BE2C (cell line): ENCODE data around the gene CELA3A. TPM values are rescaled to one million over a fixed set of nuclear protein-coding genes. Genes with fewer than 3 reads are reported as not detected.

Source experiments
- DNase-seq: peaks from one replicate; pipeline ENCODE4 v3.0.0-alpha.2; 2020
- H3K27me3 ChIP-seq: fragments of 250-450 bp; sonication (Bioruptor Pico); 2 replicates; pipeline ENCODE4 v1.5.1; 2020; ENCODE audit warnings: mild to moderate bottlenecking
- H3K36me3 ChIP-seq: fragments of 250-450 bp; sonication (Bioruptor Pico); 2 replicates; pipeline ENCODE4 v1.5.1; 2020; ENCODE audit warnings: mild to moderate bottlenecking
- H3K4me1 ChIP-seq: fragments of 250-450 bp; sonication (Bioruptor Pico); 2 replicates; pipeline ENCODE4 v1.5.1; 2020
- H3K4me3 ChIP-seq: 2 replicates; pipeline ENCODE4 v1.5.1; 2011; ENCODE audit warnings: low read depth, low read length
- H3K9me3 ChIP-seq: fragments of 250-450 bp; sonication (Bioruptor Pico); 2 replicates; pipeline ENCODE4 v1.5.1; 2020
- polyA plus RNA-seq: library from polyadenylated mRNA; unstranded; fragments of >200 nt; gene quantifications from one replicate; pipeline ENCODE4 v1.2.1, GENCODE V29; 2012; ENCODE audit warnings: low read depth, missing spikeins; ENCODE audit not compliant: insufficient read length, insufficient read depth
- TF ChIP-seq, protein P1 (sequence below): IDR thresholded peaks from 2 replicates; pipeline ENCODE4 v1.5.1; 2012; ENCODE audit warnings: mild to moderate bottlenecking, low read depth, low read length

CELA3A gene, protein sequence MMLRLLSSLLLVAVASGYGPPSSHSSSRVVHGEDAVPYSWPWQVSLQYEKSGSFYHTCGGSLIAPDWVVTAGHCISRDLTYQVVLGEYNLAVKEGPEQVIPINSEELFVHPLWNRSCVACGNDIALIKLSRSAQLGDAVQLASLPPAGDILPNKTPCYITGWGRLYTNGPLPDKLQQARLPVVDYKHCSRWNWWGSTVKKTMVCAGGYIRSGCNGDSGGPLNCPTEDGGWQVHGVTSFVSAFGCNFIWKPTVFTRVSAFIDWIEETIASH
- polyA plus RNA-seq: not detected

DNA sequence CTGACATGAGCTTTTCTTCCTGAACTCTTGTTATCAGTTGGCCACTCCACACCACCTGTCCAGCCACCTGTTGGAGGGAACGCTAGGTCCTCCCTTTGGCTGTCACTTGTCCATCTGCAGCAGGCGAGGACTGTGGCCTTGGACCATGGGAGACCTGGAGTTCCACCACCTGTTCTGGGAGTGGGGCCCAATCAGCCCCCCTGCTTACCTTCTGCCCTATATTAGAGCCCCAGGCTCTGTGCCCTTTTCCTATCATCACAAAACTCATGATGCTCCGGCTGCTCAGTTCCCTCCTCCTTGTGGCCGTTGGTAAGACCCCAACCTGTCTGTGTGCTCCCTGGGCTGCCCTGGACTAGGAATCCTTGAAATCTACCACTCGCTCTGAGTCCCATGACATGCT is at the start of gene CELA3A:
Gene CELA3A (plus strand): TSS at position 249 of the 400 bp plus-strand sequence. CDS start 18 bp downstream, at position 267.
- Histone ChIP-seq H3K27me3 (no peaks in the 10 kb centered on the region), H3K9me3 (no peaks in the 10 kb centered on the region), H3K4me1 (no peaks in the 10 kb centered on the region), H3K36me3 (no peaks in the 10 kb centered on the region), H3K4me3 (no peak within 1 kb of the TSS)
- DNase-seq: no peak
- TF ChIP-seq, protein P1, sequence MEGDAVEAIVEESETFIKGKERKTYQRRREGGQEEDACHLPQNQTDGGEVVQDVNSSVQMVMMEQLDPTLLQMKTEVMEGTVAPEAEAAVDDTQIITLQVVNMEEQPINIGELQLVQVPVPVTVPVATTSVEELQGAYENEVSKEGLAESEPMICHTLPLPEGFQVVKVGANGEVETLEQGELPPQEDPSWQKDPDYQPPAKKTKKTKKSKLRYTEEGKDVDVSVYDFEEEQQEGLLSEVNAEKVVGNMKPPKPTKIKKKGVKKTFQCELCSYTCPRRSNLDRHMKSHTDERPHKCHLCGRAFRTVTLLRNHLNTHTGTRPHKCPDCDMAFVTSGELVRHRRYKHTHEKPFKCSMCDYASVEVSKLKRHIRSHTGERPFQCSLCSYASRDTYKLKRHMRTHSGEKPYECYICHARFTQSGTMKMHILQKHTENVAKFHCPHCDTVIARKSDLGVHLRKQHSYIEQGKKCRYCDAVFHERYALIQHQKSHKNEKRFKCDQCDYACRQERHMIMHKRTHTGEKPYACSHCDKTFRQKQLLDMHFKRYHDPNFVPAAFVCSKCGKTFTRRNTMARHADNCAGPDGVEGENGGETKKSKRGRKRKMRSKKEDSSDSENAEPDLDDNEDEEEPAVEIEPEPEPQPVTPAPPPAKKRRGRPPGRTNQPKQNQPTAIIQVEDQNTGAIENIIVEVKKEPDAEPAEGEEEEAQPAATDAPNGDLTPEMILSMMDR: no peak

DNA sequence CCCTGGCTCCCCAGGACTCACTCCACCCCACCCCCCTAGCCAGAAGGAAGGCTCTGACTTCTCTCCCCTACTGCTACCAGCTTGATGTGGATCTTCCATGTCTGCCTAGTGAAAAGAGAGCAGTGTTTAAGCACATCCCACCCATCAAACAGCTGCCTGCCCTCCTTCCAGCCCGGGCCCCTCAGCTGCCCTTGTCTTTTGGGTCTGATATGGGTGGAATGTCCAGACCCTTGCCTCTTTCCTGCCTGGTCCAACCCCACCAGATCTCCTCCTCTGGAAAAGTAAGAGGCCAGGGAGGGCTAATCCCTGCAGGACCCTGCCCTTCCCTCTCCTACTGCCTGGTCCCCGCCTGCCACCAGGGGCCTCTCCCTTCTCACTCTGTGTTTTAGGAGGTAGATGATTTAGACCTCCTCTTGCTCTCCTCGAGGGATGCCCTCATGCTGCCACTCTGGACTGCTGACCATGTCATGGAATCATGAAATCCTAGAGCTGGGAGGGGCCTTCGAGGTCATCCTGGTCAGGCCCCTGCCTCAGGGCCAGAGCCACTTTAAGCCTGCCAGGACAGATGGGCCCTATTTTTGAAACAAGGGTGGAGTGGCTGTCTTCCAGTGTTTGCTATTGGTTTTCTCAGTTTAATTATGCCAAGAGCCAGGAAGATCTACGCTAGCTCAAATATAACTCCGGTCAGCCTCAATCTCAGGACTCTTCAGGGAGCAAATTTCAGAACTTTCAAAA is 48.5 kb upstream of the CELA3A start:
- no peak for DNase-seq
- no peaks in the 10 kb centered on the region for H3K27me3 ChIP-seq
- H3K9me3 ChIP-seq: no peaks in the 10 kb centered on the region
- H3K4me3 ChIP-seq: no peak overlapping the region
- peaks cover 7% of the 10 kb centered on the region for H3K4me1 ChIP-seq
- TF ChIP-seq, protein P1: no peak
- no peaks in the 10 kb centered on the region for H3K36me3 ChIP-seq

DNA sequence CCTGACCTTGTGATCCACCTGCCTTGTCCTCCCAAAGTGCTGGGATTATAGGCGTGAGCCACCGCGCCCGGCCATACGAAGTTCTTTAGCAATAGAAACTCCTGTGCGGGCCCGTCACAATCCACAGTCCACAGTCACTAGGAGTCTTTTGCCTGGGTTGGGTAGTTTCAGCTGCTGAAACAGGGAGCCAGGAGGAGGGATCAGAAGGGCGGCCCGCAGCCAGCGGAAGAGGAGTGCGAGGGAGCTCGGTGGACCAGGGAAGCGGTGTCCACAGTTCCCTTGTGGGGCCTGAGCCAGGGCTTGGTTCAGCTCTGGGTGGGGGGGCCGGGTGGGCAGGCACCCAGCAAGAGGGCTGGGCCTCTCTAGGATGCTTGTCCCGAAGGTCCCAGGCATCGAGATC is 46.4 kb upstream of the CELA3A start:
- no peak for DNase-seq
- TF ChIP-seq, protein P1: no peak
- Histone ChIP-seq H3K4me3 (no peak overlapping the region), H3K9me3 (no peaks in the 10 kb centered on the region), H3K27me3 (no peaks in the 10 kb centered on the region), H3K36me3 (no peaks in the 10 kb centered on the region), H3K4me1 (peaks cover 7% of the 10 kb centered on the region)

DNA sequence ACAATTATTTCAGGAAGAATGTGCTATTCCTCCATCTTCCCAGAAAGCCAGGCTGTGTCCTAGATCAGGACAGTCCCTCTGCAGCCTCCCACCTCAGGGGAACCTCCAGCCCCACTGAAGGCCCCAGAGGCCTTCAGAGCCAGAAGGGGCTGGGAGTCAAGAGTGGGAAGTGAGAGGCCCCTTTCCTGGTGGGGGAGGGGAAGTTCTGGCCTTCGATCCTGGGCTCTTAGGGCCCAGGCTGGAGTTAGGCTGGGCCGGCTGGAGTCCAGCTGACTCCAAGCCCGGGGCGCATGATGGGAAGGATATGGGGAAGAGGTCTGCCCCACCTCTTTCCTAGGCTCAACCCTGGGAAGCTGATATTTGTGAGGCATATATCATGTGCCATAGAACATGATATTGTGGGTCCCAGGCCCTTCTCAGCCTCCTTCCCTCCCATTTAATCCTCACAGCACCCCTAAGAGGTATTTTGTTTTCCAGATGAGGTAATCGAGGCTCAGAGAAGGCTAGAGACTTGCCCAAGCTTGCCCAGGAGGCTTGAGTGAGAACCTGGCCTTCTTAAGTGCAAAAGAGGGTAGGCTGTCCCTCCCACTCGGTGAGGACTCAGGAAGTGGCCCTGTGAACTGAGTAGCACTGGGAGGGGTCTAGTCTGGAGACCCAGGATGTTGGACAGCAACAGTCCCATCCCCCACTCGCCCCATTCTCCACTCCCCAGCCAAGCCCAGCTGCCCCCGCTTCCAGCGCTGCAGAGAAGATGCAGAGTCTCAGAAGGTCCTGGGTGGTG is 45.8 kb upstream of the CELA3A start:
- H3K4me1 ChIP-seq: peaks cover 7% of the 10 kb centered on the region
- TF ChIP-seq, protein P1: no peak
- H3K27me3 ChIP-seq: no peaks in the 10 kb centered on the region
- H3K36me3 ChIP-seq: no peaks in the 10 kb centered on the region
- no peak for DNase-seq
- H3K9me3 ChIP-seq: no peaks in the 10 kb centered on the region
- H3K4me3 ChIP-seq: no peak overlapping the region

DNA sequence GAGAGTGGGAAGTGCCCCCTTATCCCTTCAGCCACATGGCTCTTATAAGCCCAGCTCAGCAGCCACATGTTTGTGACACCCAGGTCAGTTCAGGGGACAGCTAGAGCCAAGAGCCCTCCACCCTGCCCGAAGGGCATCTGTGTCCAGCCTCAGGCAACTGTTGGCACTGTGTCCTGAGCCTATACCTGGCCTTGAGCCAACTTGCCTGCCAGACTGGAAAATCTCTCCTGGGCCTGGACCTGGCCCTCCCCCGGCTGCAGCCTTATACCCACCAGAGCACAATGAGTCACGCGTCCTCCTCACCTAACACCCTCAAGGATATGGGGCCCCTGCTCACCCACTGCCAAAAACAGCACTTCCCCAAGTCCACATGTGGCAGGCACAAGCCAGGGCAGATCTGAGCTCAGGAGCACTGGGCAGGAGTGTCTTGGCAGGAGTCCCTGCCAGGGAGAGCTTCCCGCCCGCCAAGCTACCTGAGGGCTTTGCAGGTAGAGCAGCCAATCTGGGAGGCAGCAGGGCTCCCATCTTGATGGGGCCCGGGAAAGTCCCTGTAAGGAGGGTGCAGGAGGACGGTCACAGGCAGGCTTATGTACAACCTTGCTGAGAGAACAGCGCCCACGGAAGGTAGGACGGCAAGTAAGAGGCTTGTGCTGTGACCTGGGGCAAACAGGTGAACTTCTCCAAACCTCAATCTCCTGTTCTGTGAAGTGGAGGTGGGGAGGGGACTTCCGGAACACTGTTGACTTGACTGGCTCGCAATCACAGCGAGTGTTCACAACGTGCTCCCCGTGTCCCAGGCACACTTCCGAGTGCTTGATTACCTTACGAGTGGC is 44.5 kb upstream of the CELA3A start:
- H3K27me3 ChIP-seq: no peaks in the 10 kb centered on the region
- no peaks in the 10 kb centered on the region for H3K9me3 ChIP-seq
- no peaks in the 10 kb centered on the region for H3K36me3 ChIP-seq
- H3K4me3 ChIP-seq: no peak overlapping the region
- TF ChIP-seq, protein P1: no peak
- DNase-seq: peak; percentile 70
- H3K4me1 ChIP-seq: peaks cover 11% of the 10 kb centered on the region
